Measurements from ENCODE around the gene AFF3.
"Not testable (repeated sequence)": the region's sequence is repeated elsewhere in the genome, so short reads cannot be mapped to it uniquely, and the experiment has no call there.

AFF3 gene

GRCh38 chr2:99779276-99779675, 363.1 kb downstream of the AFF3 start:
- TF ChIP-seq CTCF (IDR thresholded peaks at IDR 0.05; ENCODE audit: insufficient read depth, low read depth, low read length, missing control alignments) = no peak
- no peak overlapping the region for H3K4me3 ChIP-seq (ENCODE audit: low read depth, low read length)
- DNase-seq (ENCODE audit: low read depth) = no peak

DNA sequence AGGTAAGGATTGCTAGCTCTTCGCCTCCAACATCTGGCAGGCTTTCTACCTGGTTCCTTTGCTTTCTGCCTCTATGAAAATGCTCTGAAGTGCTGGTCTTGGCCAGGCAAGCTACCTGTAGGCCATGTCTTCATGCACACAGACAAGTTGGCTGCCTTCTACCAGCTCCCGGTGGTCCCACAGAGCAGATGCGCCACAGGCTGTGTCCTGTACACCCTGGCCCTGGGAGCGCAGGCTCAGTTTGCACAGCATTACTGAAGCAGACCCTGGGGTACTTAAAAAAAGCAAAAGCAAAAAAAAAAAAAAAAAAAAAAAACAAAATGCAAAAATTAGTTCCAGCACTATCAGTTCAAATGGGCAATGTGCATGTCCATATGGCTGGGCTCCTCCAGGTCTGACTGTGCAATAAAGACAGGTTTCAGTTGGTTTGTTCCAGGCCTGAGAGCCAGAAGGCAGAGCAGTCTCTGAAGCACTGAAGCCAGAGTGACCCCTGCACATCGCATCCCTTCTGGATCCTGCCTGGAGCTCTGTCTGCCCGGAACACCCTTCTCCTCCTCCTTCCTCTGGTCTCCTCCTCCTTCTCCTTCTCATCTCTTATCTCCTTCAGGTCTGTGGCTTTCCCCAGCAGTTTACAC, 364.6 kb downstream of the AFF3 start:
- TF ChIP-seq CTCF (IDR thresholded peaks at IDR 0.05; ENCODE audit: insufficient read depth, low read depth, low read length, missing control alignments) = no peak
- no peak overlapping the region for H3K4me3 ChIP-seq (ENCODE audit: low read depth, low read length)
- no peak for DNase-seq (ENCODE audit: low read depth)

- TF ChIP-seq CTCF (IDR thresholded peaks at IDR 0.05; ENCODE audit: insufficient read depth, low read depth, low read length, missing control alignments) = no peak
- no peak overlapping the region for H3K4me3 ChIP-seq (ENCODE audit: low read depth, low read length)
- no peak for DNase-seq (ENCODE audit: low read depth)
Observed at GRCh38 chr2:99776906-99777646, 365.3 kb downstream of the AFF3 start.

DNA sequence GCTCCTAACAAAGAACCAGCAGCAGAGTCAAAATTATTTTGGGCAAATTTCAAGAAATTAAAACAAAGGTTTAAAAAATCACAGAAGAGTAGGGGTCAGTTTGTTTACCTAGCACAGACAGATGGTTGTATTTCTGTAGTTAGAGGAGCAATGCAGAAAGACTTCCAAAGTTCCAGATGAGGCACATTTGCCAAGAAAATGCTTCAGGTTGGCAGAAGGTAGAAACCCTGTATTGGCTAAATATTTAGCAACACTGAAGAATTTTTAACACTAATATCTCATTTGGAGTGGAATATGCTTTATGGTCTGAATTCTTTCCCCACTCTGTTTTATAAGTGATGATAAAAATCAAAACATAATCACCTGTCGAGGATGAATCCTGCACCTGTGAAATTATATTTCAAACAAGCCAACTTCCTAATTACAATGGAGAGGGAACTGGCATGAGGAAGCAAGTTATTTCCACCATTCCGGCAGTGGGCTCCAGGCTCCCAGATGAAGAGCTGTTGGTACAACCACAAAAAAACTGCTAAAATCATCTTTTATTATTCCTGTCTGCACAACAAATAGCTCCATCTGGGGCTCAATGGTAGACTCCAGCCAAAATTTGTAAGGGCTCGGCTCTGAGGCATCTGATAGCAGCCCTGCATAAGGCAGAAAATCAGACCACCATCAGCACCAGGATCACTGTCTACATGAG, 366.0 kb downstream of the AFF3 start:
- no peak for TF ChIP-seq CTCF (IDR thresholded peaks at IDR 0.05; ENCODE audit: insufficient read depth, low read depth, low read length, missing control alignments)
- no peak overlapping the region for H3K4me3 ChIP-seq (ENCODE audit: low read depth, low read length)
- no peak for DNase-seq (ENCODE audit: low read depth)

- DNase-seq (ENCODE audit: low read depth) = no peak
- no peak overlapping the region for H3K4me3 ChIP-seq (ENCODE audit: low read depth, low read length)
Observed at GRCh38 chr2:99775585-99775984, 366.8 kb downstream of the AFF3 start.

DNA sequence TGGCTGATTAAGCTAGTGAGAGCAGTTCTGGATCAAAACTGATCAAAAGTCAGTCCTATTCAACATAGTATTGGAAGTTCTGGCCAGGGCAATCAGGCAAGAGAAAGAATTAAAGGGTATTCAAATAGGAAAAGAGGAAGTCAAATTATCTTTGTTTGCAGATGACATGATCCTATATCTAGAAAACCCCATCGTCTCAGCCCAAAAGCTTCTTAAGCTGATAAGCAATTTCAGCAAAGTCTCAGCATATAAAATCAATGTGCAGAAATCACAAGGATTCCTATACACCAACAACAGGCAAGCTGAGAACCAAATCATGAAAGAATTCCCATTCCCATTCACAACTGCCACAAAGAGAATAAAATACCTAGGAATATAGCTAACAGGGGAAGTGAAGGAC, 368.7 kb downstream of the AFF3 start:
- not testable (repeated sequence) for H3K4me3 ChIP-seq (ENCODE audit: low read depth, low read length); DNase-seq (ENCODE audit: low read depth)

More at GRCh38 chr2:99775585-99775984, 366.8 kb downstream of the AFF3 start:
- TF ChIP-seq CTCF (IDR thresholded peaks at IDR 0.05; ENCODE audit: insufficient read depth, low read depth, low read length, missing control alignments) = no peak

- DNase-seq (ENCODE audit: low read depth) = no peak
- TF ChIP-seq CTCF (IDR thresholded peaks at IDR 0.05; ENCODE audit: insufficient read depth, low read depth, low read length, missing control alignments) = no peak
- H3K4me3 ChIP-seq (ENCODE audit: low read depth, low read length) = no peak overlapping the region
Observed at GRCh38 chr2:99772591-99773331, 369.6 kb downstream of the AFF3 start.

Data from GM12865 (cell line).